GM12891 (cell line): ENCODE data around the gene EPHA8.

ENCODE experiments used
- PAX5 ChIP-seq: IDR thresholded peaks from 2 replicates; pipeline ENCODE4 v1.6.1; 2011; ENCODE audit warnings: low read length, moderate library complexity, mild to moderate bottlenecking; ENCODE audit not compliant: insufficient read depth, severe bottlenecking
- POLR2A ChIP-seq: IDR thresholded peaks from 2 replicates; pipeline ENCODE4 v1.6.1; 2011; ENCODE audit warnings: low read depth, low read length, control low read depth
- POLR2AphosphoS5 ChIP-seq: IDR thresholded peaks from 2 replicates; pipeline ENCODE4 v1.6.1; 2011; ENCODE audit warnings: low read depth, low read length, control low read depth
- POU2F2 ChIP-seq: IDR thresholded peaks from 2 replicates; pipeline ENCODE4 v1.6.1; 2011; ENCODE audit warnings: low read depth, mild to moderate bottlenecking, control low read depth, low read length, moderate library complexity
- SPI1 ChIP-seq: IDR thresholded peaks from 2 replicates; pipeline ENCODE4 v1.6.1; 2011; ENCODE audit warnings: low read depth, low read length, control low read depth
- TAF1 ChIP-seq: IDR thresholded peaks from 2 replicates; pipeline ENCODE4 v1.6.1; 2011; ENCODE audit warnings: low read depth, low read length, control low read depth

DNA sequence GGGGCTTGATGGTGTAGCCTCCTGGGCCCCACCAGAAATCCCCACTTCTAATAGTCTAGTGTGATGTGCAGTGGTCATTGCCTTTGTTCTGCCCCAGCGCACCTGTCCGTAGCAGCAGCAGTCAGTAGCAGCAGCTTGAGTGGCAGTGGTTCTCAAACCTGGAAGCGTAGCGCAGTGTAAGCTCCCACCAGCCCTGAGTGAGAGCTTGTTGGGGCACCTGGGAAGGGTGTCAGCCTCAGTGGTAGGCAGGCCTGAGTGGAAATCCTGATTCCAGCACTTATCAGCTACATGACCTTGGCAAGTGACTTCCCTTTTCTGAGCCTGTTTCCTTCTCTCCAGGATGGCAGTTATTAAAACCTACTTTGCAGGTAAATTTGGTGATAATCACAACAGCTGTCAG, 41.6 kb upstream of the EPHA8 start:
- TF ChIP-seq POLR2A, result no peak
- TF ChIP-seq SPI1, result no peak
- TF ChIP-seq POU2F2, result no peak
- no peak for TF ChIP-seq TAF1
- no peak for TF ChIP-seq POLR2AphosphoS5
- no peak for TF ChIP-seq PAX5
